Gastrocnemius medialis (tissue), 4 donors: ENCODE data around the gene RNLS.

Source experiments
- POLR2A ChIP-seq, 2 donors: fragments of 450-650 bp; IDR thresholded peaks; one replicate each; pipeline ENCODE4 v1.6.1; 2017; ENCODE audit warnings: antibody characterized with exemption in 2 of 2, mild to moderate bottlenecking in 2 of 2, moderate library complexity in 2 of 2
- TF ChIP-seq, protein P1 (sequence below), 5 experiments: fragments of 450-650 bp in 3 of 5; fragments of 200-600 bp in 2 of 5; sonication (generic) in 2 of 5; IDR thresholded peaks in 4 of 5; conservative IDR thresholded peaks in 1 of 5; 1 replicate in 4 of 5; 2 replicates in 1 of 5; pipeline ENCODE4 v1.5.1; 2016 to 2019; ENCODE audit warnings: antibody characterized with exemption in 5 of 5, mild to moderate bottlenecking in 3 of 5, moderate library complexity in 3 of 5

DNA sequence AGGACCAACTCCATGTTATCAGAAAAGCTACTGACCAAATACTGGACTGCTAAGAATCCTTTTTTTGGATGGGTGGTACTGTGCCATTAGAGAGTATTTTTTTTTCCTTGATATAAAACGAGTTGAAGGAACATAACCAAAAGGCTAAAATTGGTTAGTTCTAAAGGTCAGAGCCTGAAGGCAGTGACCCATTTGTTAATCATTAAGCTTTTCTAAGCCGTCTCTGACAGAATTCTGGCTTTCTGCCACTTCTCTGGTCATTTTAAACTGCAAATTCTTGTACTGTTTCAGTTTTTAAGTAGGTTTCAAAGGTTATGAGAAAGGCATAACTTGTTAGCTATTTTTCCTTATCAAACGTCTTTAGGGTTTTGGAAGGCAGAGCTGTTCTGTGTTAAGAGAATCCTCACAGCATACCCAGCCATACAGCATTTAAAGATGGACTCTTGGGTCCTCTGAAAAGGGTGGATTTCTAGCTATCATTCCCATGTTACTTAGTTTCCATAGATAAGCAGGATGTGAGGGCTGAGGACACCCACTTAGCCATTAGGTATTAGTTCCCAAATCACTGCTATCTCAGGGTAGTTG, 196.8 kb downstream of the RNLS start:
- TF ChIP-seq, protein P1, sequence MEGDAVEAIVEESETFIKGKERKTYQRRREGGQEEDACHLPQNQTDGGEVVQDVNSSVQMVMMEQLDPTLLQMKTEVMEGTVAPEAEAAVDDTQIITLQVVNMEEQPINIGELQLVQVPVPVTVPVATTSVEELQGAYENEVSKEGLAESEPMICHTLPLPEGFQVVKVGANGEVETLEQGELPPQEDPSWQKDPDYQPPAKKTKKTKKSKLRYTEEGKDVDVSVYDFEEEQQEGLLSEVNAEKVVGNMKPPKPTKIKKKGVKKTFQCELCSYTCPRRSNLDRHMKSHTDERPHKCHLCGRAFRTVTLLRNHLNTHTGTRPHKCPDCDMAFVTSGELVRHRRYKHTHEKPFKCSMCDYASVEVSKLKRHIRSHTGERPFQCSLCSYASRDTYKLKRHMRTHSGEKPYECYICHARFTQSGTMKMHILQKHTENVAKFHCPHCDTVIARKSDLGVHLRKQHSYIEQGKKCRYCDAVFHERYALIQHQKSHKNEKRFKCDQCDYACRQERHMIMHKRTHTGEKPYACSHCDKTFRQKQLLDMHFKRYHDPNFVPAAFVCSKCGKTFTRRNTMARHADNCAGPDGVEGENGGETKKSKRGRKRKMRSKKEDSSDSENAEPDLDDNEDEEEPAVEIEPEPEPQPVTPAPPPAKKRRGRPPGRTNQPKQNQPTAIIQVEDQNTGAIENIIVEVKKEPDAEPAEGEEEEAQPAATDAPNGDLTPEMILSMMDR (IDR thresholded peaks at IDR 0.05 in 4 of 5, conservative IDR thresholded peaks at IDR 0.05 in 1 of 5) = no peak
- TF ChIP-seq POLR2A (IDR thresholded peaks at IDR 0.05) = no peak
